ENCODE results near the gene TCP11L2. TPM values are rescaled to one million over a fixed set of nuclear protein-coding genes. Genes with fewer than 3 reads are reported as not detected.

TCP11L2 gene
- total RNA-seq, 1 experiment from 2014 or later, result 10.2 TPM

DNA sequence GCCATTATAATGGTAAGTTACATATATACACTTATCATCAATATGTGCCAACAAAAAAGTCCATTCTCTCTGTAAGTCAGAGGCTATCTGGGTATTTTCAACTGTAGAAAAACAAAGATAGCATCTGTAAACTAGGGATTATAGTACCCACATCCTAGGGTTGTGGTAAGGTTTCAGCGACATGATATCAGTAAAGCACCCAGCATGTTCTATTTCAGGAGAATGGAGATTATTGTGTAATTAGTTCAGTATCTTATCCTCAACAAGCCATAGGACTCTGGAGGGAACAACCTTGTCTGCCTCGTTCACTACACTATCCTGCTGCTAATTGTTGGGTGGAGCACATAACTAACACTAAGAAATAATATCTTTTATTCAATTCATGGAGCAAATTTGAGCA, 35.0 kb upstream of the TCP11L2 start:
- ChIA-PET POLR2A (no interaction called here), CTCF (interaction anchor here (1.6 kb wide), 1 partner anchor 11 kb away, joined by 4 read pairs; no protein-coding TSS in a partner anchor)
- no peak overlapping the region for H3K27ac Mint-ChIP-seq (ENCODE audit: low read depth, unreplicated experiment)
- no peaks in the 10 kb centered on the region for H3K9me3 Mint-ChIP-seq (ENCODE audit: unreplicated experiment)
- no peaks in the 10 kb centered on the region for H3K36me3 Mint-ChIP-seq (ENCODE audit: insufficient read depth, unreplicated experiment)
- intact Hi-C loops (cut with micrococcal nuclease), result no loop called here
- H3K4me1 Mint-ChIP-seq (ENCODE audit: insufficient read depth, unreplicated experiment), result no peaks in the 10 kb centered on the region
- no TSS peak for BruUV-seq (replicated peaks)
- no peak overlapping the region for H3K4me3 Mint-ChIP-seq (ENCODE audit: unreplicated experiment)
- no peak for TF ChIP-seq CTCF (IDR thresholded peaks at IDR 0.05; ENCODE audit: unreplicated experiment)
- no peak for DNase-seq (ENCODE audit: unreplicated experiment)
- H3K27me3 Mint-ChIP-seq (ENCODE audit: insufficient read depth, unreplicated experiment), result no peaks in the 10 kb centered on the region

DNA sequence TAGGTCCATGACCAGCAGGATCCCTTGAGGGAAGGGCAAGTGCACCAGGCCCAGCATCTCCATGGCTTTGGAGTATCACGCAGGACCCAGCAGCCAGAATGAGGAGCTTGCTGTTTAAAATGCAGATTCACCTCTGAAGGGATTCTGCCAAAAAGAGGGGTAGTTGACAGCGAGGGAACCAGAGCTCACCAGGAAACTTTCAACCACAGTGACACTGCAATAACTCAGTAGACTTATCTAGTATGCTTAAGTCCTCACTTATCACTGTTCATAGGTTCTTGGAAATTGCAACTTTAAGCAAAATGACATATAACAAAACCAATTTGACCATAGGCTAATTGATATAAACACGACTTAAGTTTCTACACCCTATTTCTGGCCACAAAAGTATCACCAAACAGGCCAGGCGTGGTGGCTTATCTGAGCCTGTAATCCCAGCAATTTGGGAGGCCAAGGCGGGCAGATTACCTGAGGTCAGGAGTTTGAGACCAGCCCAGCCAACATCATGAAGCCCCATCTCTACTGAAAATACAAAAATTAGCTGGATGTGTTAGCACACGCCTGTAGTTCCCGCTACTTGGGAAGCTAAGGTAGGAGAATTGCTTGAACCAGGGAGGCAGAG, 33.3 kb upstream of the TCP11L2 start:
- H3K4me1 Mint-ChIP-seq (ENCODE audit: insufficient read depth, unreplicated experiment), result no peaks in the 10 kb centered on the region
- H3K27me3 Mint-ChIP-seq (ENCODE audit: insufficient read depth, unreplicated experiment), result no peaks in the 10 kb centered on the region
- DNase-seq (ENCODE audit: unreplicated experiment), result no peak
- ChIA-PET POLR2A (no interaction called here), CTCF (interaction anchor here (0.9 to 4.8 kb wide), 4 partner anchors 8 to 76 kb away, joined by 3 to 34 read pairs (median 4); no protein-coding TSS in a partner anchor)
- no TSS peak for BruUV-seq (replicated peaks)
- TF ChIP-seq CTCF (IDR thresholded peaks at IDR 0.05; ENCODE audit: unreplicated experiment), result no peak
- H3K27ac Mint-ChIP-seq (ENCODE audit: low read depth, unreplicated experiment), result no peak overlapping the region
- no peaks in the 10 kb centered on the region for H3K9me3 Mint-ChIP-seq (ENCODE audit: unreplicated experiment)
- no peaks in the 10 kb centered on the region for H3K36me3 Mint-ChIP-seq (ENCODE audit: insufficient read depth, unreplicated experiment)
- intact Hi-C loops (cut with micrococcal nuclease), result no loop called here
- H3K4me3 Mint-ChIP-seq (ENCODE audit: unreplicated experiment), result no peak overlapping the region

GRCh38 chr12:106271575-106272505, 30.7 kb upstream of the TCP11L2 start:
- no peaks in the 10 kb centered on the region for H3K36me3 Mint-ChIP-seq (ENCODE audit: insufficient read depth, unreplicated experiment)
- CTCF ChIA-PET, result interaction anchor here (0.5 to 4.8 kb wide), 7 partner anchors 9 to 80 kb away, joined by 3 to 34 read pairs (median 3); no protein-coding TSS in a partner anchor
- TF ChIP-seq CTCF (IDR thresholded peaks at IDR 0.05; ENCODE audit: unreplicated experiment), result no peak
- no peaks in the 10 kb centered on the region for H3K27me3 Mint-ChIP-seq (ENCODE audit: insufficient read depth, unreplicated experiment)
- no peak overlapping the region for H3K27ac Mint-ChIP-seq (ENCODE audit: low read depth, unreplicated experiment)
- H3K9me3 Mint-ChIP-seq (ENCODE audit: unreplicated experiment), result no peaks in the 10 kb centered on the region
- BruUV-seq (replicated peaks), result no TSS peak
- DNase-seq (ENCODE audit: unreplicated experiment), result peak; percentile 40
- no peak overlapping the region for H3K4me3 Mint-ChIP-seq (ENCODE audit: unreplicated experiment)
- H3K4me1 Mint-ChIP-seq (ENCODE audit: insufficient read depth, unreplicated experiment), result no peaks in the 10 kb centered on the region
- intact Hi-C loops (cut with micrococcal nuclease), result no loop called here
- POLR2A ChIA-PET, result interaction anchor here (0.6 to 1.9 kb wide), 11 partner anchors 8 to 71 kb away, joined by 3 to 8 read pairs (median 4); no protein-coding TSS in a partner anchor

- peak overlapping the region; percentile 54 for H3K27ac Mint-ChIP-seq (ENCODE audit: low read depth, unreplicated experiment)
- H3K9me3 Mint-ChIP-seq (ENCODE audit: unreplicated experiment), result no peaks in the 10 kb centered on the region
- no peak for DNase-seq (ENCODE audit: unreplicated experiment)
- no peak for TF ChIP-seq CTCF (IDR thresholded peaks at IDR 0.05; ENCODE audit: unreplicated experiment)
- no peaks in the 10 kb centered on the region for H3K4me1 Mint-ChIP-seq (ENCODE audit: insufficient read depth, unreplicated experiment)
- intact Hi-C loops (cut with micrococcal nuclease), result no loop called here
- H3K36me3 Mint-ChIP-seq (ENCODE audit: insufficient read depth, unreplicated experiment), result no peaks in the 10 kb centered on the region
- no TSS peak for BruUV-seq (replicated peaks)
- ChIA-PET POLR2A (interaction anchor here (0.6 to 0.8 kb wide), 2 partner anchors 11 to 47 kb away, joined by 3 read pairs; no protein-coding TSS in a partner anchor), CTCF (interaction anchor here (0.7 to 4.8 kb wide), 4 partner anchors 8 to 47 kb away, joined by 3 to 34 read pairs (median 12); no protein-coding TSS in a partner anchor)
- H3K4me3 Mint-ChIP-seq (ENCODE audit: unreplicated experiment), result no peak overlapping the region
- H3K27me3 Mint-ChIP-seq (ENCODE audit: insufficient read depth, unreplicated experiment), result no peaks in the 10 kb centered on the region
Measured at GRCh38 chr12:106273491-106273890, 29.0 kb upstream of the TCP11L2 start.

Measured in MCF 10A (cell line).